Thymus (tissue), 11 donors: ENCODE measurements around the gene IL1RL2. TPM values are rescaled to one million over a fixed set of nuclear protein-coding genes. Genes with fewer than 3 reads are reported as not detected.

ENCODE experiments used
- DNase-seq, 9 donors: peaks; one replicate each; pipeline ENCODE4 v3.0.0-alpha.2; 2013; ENCODE audit warnings: low spot score in 9 of 9, low read depth in 6 of 9, missing footprints in 1 of 9
- H3K27ac ChIP-seq, 2 donors: one replicate each; pipeline ENCODE4 v1.5.1; 2013; ENCODE audit warnings: control low read depth in 1 of 2, low read depth in 1 of 2, low read length in 1 of 2, mild to moderate bottlenecking in 1 of 2, moderate library complexity in 1 of 2
- H3K27me3 ChIP-seq, 2 donors: one replicate each; pipeline ENCODE4 v1.5.1; 2013; ENCODE audit warnings: low read length in 1 of 2; ENCODE audit not compliant: control insufficient read depth in 2 of 2, insufficient read depth in 1 of 2
- H3K36me3 ChIP-seq, 2 donors: one replicate each; pipeline ENCODE4 v1.5.1; 2013; ENCODE audit warnings: low read length in 1 of 2, mild to moderate bottlenecking in 1 of 2, moderate library complexity in 1 of 2; ENCODE audit not compliant: control insufficient read depth in 2 of 2, insufficient read depth in 2 of 2
- H3K4me1 ChIP-seq, 2 donors: one replicate each; pipeline ENCODE4 v1.5.1; 2013; ENCODE audit warnings: low read length in 2 of 2; ENCODE audit not compliant: control insufficient read depth in 2 of 2, insufficient read depth in 2 of 2
- H3K4me3 ChIP-seq, 2 donors: one replicate each; pipeline ENCODE4 v1.5.1; 2013; ENCODE audit warnings: low read length in 2 of 2, control low read depth in 1 of 2, mild to moderate bottlenecking in 1 of 2
- H3K9me3 ChIP-seq, 2 donors: one replicate each; pipeline ENCODE4 v1.5.1; 2013; ENCODE audit warnings: low read length in 1 of 2, mild to moderate bottlenecking in 1 of 2; ENCODE audit not compliant: control insufficient read depth in 2 of 2, insufficient read depth in 1 of 2
- WGBS: extraction: QIAGEN DNeasy Blood & Tissue Kit; methylation state at CpG from one replicate; pipeline ENCODE4 v1.1.7; 2013; 5-methylcytosine and 5-hydroxymethylcytosine counted together
- polyA plus RNA-seq: library from polyadenylated mRNA; stranded (reverse); fragments of 200-250 nt; gene quantifications from one replicate; pipeline ENCODE4 v1.2.3, GENCODE V29; 2013
- total RNA-seq: library from RNA; stranded (reverse); fragments of 120-200 nt; gene quantifications from one replicate; pipeline ENCODE4 v1.2.4, GENCODE V29; 2013
- donor health status: healthy.

The IL1RL2 gene
- total and polyA plus RNA-seq, 2 donors, result 0.19 to 1.1 TPM

DNA sequence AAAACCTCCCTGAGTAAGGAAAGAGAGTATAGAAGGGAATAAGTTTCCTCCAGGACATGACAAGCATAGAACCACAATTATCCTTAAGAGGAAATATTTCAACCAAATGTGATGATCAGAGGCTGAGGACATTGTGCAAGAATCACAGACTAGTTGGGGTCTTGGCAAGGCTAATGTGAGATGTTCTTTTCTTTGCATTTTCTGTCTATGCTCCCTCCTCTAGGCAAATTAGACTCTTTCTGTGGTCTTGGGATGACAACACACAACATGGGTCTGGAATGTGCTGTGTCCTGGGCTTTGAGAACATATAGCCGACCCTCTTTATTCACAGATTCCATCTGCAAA lies 92.5 kb downstream of the IL1RL2 start:
- no peak overlapping the region for H3K4me3 ChIP-seq
- no peaks in the 10 kb centered on the region for H3K36me3 ChIP-seq
- 97% methylated on average over 1 of the region's 1 CpG for WGBS
- H3K9me3 ChIP-seq, result no peaks in the 10 kb centered on the region
- no peak for DNase-seq
- H3K27me3 ChIP-seq, result no peaks in the 10 kb centered on the region
- no peak overlapping the region for H3K27ac ChIP-seq
- peaks cover 0 to 23% of the 10 kb centered on the region in 2 donors for H3K4me1 ChIP-seq

DNA sequence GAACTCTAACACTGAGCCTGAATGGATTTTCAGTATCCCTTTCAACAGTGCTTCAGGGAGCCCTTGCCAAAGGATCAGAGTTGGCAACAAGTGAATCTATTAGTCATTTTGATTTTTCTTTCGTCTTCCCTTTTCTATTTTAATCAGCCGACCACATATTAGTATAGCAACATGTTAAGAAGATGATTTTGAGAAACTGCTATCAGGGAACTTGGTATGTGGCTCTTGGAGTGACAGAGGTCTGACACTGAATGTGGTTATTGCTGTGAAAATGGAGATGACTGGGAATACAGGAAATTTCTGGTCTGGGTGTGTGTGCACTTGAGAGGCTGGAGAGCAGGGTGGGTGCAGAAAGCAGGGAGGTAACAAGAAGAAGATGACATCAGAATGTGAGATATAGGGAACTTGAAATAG lies 95.9 kb downstream of the IL1RL2 start:
- H3K36me3 ChIP-seq, result no peaks in the 10 kb centered on the region
- no peak overlapping the region for H3K4me3 ChIP-seq
- WGBS, result 60% methylated on average over 2 of the region's 2 CpGs
- DNase-seq, result no peak
- no peaks in the 10 kb centered on the region for H3K9me3 ChIP-seq
- H3K4me1 ChIP-seq, result peaks cover 0 to 10% of the 10 kb centered on the region in 2 donors
- no peaks in the 10 kb centered on the region for H3K27me3 ChIP-seq
- H3K27ac ChIP-seq, result no peak overlapping the region

DNA sequence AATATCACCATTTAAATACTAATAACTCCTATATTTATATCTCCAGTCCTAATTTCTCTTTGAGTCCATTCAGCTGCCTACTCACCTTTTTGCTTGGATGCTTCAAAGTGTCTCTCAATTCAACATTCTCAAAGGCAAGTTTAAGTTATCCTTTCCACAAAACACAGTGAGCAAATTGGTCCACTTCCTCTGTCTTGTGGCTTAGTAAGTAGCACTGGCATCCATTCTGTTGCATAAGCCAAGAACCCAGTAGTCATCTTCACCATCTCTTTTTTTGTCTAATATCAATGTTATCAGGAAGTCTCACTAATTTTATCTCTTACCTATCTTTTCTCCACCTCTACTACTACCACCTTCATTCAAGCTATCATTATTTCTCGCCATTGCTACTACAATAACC lies 97.2 kb downstream of the IL1RL2 start:
- Histone ChIP-seq H3K4me1 (peaks cover 0 to 2% of the 10 kb centered on the region in 2 donors), H3K27ac (no peak overlapping the region), H3K27me3 (no peaks in the 10 kb centered on the region), H3K4me3 (no peak overlapping the region), H3K9me3 (no peaks in the 10 kb centered on the region), H3K36me3 (no peaks in the 10 kb centered on the region)
- no peak for DNase-seq
- WGBS, result 94% methylated on average over 1 of the region's 1 CpG

DNA sequence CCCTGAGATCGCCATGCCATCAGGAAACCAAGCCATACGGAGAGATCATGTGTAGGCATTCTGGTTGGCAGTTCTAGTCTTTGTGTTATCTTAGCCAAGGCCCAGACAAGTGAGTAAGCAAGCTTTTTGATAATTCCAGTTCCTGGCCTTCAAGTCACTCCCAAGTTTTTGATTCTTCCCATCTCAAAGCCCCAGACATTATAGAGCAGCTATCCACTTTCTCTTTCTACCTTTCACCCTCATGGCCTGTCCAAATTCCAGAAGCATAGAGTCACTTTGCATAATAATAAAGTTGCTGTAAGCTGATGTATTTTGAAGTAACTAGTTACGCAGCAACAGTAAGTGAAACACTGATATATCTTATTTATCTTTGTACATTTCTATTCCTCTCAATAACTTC lies 97.8 kb downstream of the IL1RL2 start:
- H3K9me3 ChIP-seq, result no peaks in the 10 kb centered on the region
- 97% methylated on average over 3 of the region's 3 CpGs for WGBS
- H3K36me3 ChIP-seq, result no peaks in the 10 kb centered on the region
- no peak overlapping the region for H3K4me3 ChIP-seq
- no peaks in the 10 kb centered on the region for H3K27me3 ChIP-seq
- H3K27ac ChIP-seq, result no peak overlapping the region
- no peak for DNase-seq
- H3K4me1 ChIP-seq, result no peaks in the 10 kb centered on the region

DNA sequence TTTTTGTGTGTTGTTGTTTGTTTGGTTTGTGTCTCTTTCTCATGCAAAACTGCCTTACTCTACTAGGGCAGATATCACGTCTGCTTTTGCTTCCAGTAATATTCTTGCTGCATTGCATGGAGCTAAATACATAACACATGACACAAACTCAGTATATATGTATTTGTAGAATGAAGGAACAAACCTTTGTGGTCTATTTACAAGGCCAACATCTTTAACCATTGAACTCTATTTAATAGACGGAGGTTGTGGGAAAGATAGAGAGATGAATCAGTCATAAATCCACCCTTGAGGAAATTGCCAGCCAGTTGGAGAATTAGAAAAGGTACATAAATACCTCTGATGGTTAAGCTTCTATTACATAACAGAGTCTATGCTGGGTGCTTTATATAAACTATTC lies 98.5 kb downstream of the IL1RL2 start:
- DNase-seq, result no peak
- WGBS, result 98% methylated on average over 2 of the region's 2 CpGs
- no peak overlapping the region for H3K4me3 ChIP-seq
- no peaks in the 10 kb centered on the region for H3K4me1 ChIP-seq
- no peaks in the 10 kb centered on the region for H3K36me3 ChIP-seq
- H3K27ac ChIP-seq, result no peak overlapping the region
- no peaks in the 10 kb centered on the region for H3K27me3 ChIP-seq
- no peaks in the 10 kb centered on the region for H3K9me3 ChIP-seq

DNA sequence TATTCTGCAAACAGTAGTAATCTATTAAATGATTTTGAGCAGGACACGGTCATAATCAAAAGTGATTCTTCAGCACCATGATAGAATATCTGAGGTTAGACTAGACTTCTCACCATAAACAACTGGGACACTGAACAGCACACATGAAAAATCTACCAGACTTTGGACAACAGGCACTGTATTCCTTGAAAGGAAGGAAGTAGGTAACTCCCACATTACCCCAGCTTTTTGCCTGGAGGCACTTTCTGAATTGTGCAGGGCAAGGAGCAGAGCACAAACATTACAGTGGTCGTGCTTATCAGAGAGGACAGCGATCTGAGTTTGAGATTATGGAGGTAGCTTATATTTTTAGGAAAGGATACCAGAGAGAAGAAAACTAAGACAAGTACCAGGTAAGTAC lies 99.2 kb downstream of the IL1RL2 start:
- Histone ChIP-seq H3K4me1 (no peaks in the 10 kb centered on the region), H3K4me3 (no peak overlapping the region), H3K27me3 (no peaks in the 10 kb centered on the region), H3K27ac (no peak overlapping the region), H3K9me3 (no peaks in the 10 kb centered on the region), H3K36me3 (no peaks in the 10 kb centered on the region)
- DNase-seq, result no peak
- 93% methylated on average over 3 of the region's 3 CpGs for WGBS

DNA sequence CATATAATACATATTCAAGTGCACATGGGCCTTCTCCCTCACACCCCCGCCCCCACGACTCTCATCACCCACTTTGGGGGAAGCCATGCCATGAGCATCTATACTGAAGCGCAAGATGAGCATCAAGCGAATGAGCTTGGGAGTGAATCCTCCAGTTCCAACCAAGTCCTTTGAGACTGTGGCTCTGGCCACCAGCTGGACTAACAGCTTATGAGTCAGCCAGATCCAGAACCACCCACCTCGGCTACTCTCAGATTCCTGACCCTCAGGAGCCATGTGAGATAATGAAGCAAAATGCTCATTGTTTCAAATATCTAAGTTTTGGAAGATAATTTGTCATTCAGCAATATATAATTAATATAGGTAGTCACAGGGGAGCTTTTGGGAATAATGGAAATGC lies 102.3 kb downstream of the IL1RL2 start:
- H3K4me3 ChIP-seq, result no peak overlapping the region
- DNase-seq, result no peak
- 98% methylated on average over 5 of the region's 5 CpGs for WGBS
- H3K27me3 ChIP-seq, result no peaks in the 10 kb centered on the region
- H3K9me3 ChIP-seq, result no peaks in the 10 kb centered on the region
- no peaks in the 10 kb centered on the region for H3K4me1 ChIP-seq
- no peaks in the 10 kb centered on the region for H3K36me3 ChIP-seq
- no peak overlapping the region for H3K27ac ChIP-seq

Other genes with a start within 250 kb of the IL1RL2 start
- gene IL1R2, start 195.1 kb upstream of the IL1RL2 start, total RNA-seq, result 4.9 TPM
- 67.3 TPM for gene IL1R2, start 195.1 kb upstream of the IL1RL2 start, polyA plus RNA-seq
- 5.2 TPM for gene IL1R1, start 44.3 kb upstream of the IL1RL2 start, total RNA-seq
- 82.1 TPM for gene IL1R1, start 44.3 kb upstream of the IL1RL2 start, polyA plus RNA-seq
- gene IL1RL1, start 124.5 kb downstream of the IL1RL2 start, total RNA-seq, result 1.1 TPM
- gene IL1RL1, start 124.5 kb downstream of the IL1RL2 start, polyA plus RNA-seq, result 2.3 TPM
- gene IL18R1, start 168.8 kb downstream of the IL1RL2 start, total RNA-seq, result 7.5 TPM
- 9.8 TPM for gene IL18R1, start 168.8 kb downstream of the IL1RL2 start, polyA plus RNA-seq
- gene IL18RAP, start 236.1 kb downstream of the IL1RL2 start, total RNA-seq, result 3.7 TPM
- gene IL18RAP, start 236.1 kb downstream of the IL1RL2 start, polyA plus RNA-seq, result 3.0 TPM